ENCODE measurements around the gene BICDL2.

BICDL2 gene

DNA sequence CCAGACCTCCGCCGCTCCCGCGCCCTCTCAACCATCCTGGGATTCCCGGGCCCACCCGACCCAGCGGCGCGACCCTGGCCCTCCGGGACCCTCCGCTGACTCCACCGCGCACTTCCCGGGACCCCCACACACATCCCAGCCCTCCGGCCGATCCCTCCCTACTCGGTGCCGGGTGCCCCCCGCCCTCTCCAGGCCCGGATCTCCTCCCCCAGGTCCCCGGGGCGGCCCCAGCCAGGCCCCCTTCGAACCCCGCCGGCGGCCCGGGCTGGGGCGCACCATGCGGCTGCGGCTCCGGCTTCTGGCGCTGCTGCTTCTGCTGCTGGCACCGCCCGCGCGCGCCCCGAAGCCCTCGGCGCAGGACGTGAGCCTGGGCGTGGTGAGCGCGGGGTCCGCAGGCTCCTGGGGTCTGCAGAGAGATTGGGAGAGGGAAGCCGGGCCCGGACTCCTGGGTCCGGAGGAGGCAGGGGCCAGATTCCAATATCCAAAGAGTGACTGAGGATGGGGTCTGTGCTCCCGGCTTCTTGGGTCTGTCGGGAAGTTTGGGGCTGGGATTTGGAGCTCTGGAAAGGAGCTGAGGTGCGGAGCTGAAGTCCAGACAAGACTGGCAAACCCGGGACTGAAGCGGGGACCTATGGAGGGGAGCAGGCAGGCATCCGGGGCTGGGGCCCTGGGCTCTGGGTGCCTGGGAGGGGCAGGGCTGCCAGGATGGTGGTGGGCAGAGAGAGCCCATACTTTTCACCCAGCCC is 10.1 kb upstream of the BICDL2 start:
- DNase-seq: no peak

DNA sequence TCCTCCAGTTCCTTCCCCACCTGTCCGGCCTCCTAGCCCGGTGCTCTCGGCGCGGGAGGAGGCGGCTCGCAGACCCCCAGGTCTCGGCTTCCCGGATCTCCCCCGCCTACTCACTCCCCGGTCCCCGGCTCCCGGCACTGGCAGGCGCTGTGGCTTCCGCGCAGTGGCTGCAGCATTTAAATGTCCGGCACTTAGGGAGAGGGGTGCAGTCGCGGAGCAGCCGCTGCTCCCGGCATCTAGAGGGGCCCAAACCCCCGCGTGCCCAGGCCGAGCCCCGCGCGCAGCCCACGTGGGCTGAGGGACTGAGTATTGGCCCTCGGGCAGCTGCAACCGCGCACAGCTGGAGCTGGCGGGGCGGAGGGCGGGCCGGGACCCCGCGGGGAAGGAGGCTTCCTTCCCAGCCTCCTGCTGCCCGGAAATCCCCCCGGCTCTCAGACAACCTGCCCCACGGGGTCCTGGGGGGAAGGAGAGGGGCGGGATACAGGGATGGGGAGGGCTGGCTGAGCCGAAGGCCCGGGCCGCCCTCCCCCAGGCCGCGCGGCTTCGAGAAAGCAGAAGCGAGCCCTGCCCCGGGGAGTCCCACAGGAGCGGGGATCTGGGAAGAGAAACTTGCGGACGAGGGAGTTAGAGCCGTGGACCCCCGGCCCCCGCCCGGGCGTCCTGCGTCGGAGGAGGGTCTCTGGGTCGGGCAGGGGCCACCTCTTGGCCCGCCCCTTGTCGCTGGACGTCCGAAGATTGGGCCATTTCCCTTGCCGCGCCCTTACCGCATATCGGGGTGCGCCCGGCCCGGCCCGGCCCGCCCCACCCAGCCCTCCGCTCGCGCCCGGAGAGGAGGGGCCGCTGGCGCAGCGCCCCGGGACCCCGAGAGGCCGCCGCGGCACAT is 9.3 kb upstream of the BICDL2 start, which contains the start of gene MMP25:
Gene MMP25, plus strand, starts transcription at position 804 of the 883 bp plus-strand sequence. CDS start 357 bp downstream, outside the sequence.
- DNase-seq: no peak

DNA sequence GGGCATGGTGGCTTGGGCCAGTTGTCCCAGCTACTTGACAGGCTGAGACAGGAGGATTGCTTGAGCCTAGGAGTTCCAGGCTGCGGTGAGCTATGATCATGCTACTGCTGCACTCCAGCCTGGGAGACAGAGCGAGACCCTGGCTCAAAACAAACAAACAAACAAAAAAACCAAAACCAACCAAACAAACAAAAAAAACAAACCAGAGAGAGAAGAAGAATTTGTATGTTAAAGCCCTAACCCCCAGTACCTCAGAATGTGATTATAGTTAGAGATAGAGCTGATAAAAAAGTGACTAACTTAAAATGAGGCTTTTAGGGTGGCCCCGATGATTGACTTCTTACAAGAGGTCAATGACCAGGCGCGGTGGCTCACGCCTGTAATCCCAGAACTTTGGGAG is 8.0 kb upstream of the BICDL2 start:
- DNase-seq: no peak

DNA sequence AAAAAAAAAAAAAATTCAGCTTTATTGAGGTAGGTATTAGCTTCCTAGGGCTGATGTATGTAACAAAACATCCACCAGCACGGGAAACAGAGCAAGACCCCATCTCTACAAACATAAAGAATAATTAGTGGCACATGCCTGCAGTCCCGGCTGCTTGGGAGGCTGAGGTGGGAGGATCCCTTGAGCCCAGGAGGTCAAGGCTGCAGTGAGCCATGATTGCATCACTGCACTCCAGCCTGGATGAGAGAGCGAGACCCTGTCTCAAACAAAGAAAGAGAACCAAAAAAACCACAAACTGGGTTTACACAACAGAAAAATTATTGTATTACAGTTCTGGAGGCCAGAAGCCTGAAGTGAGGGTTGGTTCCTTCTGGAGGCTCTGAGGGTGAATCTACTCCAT is 5.6 kb upstream of the BICDL2 start:
- DNase-seq: no peak

DNA sequence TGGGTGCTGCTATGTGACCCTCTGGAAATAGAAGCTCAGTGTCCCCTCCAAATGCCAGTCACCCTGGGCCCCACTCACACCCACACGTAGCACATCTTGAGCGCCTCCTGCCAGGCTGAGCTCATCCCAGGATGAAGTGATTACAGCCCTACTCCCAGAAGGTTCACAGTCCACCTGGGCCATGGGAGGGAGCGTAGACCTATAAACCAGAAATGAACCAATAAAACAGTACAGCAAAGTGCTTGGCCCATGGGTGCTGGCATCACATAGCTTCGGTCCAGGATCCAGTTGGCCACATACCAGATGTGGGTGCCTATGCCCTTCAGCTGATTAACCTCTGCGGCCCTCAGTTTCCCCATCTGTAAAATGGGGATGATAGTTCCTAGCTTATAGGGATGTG is 2.2 kb upstream of the BICDL2 start:
- no peak for DNase-seq

DNA sequence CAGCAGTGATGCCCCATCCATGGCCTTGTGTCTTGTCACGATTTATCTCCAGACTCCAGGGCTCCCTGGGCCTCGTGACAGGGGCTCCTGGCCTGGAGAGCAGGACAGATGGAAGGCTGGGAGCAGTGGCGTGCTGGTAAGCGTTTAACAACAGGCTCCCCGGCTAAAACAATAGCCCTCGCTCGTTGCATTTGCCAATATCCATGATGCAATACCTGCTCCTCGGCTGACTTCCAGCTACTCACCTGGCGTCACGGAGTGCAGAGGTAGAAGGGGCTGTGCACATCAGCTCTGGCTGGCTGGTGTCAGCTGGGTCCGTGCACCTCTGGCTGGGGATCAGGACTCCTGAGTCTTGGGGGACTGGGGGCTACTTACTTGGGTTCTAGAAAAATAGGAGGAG is 1.5 kb upstream of the BICDL2 start:
- DNase-seq: no peak

DNA sequence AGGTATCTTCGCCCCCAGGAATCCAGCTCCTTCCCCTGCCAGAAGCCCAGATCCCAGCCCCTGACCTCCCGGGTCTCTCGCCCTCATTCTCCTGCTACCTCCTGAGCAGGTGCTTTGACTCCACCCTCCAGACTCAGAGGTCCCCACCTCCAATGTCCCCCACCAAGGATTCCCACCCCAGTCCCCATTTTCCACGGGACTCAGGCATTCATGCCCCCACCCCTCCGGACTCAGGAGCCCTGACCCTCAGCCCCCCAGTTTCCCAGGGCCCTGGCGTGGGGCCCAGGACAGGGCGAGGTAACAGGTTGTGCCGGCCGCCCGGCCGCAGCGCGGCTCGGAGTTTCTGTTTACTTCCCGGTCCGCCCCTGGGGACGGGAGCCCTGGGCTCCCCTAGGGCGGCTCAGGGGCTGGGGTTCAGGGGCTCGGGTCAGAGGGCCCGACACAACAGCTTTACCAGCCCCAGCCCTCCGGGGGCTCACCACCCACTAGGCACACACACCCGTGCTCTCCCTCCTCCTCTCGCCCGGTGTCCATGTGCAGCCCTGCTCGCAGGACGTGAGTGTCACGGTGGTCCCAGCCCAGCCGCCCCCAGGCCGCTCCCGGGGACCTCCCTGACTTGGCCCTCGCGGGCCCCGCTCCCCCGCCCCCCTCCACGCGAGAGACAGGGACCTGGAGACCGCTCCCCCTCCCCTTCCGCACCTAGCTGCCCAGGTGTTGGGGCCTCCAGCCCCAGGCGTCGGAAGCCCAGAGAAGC is 595 bp downstream of the BICDL2 start:
- no peak for DNase-seq

DNA sequence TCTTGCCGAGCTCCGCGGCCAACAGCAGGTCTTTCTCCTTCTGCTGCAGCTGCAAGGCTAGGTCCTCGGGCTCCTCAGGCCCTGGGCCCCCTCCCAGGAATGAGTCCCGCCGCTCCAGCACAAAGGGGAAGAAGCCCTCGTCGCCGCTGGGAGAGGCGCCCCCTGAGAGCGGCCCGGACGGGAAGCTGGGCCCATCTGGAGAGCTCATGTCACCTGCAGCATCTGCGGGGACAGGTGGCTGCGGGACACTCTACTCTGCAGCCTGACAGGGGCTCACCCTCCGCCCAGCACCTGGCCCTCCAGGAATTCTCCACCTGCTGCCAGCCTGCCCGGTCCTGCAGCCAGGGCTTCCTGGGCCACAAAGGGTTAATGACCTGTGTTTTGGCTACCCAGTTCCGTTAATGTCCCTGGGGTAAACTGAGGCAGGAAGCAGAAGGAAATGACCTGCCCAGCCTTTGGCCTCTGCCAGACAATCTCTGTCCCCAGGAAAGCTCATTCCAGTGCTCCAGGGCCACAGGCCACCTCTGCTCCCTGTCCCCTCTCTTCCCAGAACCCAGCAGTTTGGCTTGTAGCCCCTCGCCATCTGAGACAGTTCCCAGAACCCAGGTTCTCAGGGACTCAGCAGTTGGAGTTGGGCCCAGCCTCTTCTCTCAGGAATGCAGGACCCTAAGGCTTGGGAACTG is 1.3 kb downstream of the BICDL2 start:
- DNase-seq: no peak

DNA sequence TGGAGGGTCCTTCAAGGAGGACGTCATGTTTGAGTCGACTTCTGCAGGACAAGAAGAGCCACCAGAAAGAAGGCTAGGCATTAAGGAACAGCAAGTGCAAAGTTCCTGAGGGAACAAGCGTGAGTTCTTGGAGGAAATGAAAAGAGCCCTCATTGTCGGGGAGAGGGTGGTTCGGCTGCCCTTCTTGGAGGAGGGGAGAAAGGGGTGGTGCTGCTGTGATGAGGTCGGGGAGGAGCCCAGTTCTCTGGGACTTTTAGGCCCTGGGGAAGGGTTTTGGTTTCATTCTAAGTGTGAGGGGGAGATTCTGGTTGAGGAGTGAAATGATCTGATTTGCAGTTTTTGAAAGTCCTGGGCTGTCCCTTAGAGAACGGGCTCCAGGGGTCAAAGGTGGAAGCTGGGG is 4.1 kb downstream of the BICDL2 start:
- DNase-seq: no peak

DNA sequence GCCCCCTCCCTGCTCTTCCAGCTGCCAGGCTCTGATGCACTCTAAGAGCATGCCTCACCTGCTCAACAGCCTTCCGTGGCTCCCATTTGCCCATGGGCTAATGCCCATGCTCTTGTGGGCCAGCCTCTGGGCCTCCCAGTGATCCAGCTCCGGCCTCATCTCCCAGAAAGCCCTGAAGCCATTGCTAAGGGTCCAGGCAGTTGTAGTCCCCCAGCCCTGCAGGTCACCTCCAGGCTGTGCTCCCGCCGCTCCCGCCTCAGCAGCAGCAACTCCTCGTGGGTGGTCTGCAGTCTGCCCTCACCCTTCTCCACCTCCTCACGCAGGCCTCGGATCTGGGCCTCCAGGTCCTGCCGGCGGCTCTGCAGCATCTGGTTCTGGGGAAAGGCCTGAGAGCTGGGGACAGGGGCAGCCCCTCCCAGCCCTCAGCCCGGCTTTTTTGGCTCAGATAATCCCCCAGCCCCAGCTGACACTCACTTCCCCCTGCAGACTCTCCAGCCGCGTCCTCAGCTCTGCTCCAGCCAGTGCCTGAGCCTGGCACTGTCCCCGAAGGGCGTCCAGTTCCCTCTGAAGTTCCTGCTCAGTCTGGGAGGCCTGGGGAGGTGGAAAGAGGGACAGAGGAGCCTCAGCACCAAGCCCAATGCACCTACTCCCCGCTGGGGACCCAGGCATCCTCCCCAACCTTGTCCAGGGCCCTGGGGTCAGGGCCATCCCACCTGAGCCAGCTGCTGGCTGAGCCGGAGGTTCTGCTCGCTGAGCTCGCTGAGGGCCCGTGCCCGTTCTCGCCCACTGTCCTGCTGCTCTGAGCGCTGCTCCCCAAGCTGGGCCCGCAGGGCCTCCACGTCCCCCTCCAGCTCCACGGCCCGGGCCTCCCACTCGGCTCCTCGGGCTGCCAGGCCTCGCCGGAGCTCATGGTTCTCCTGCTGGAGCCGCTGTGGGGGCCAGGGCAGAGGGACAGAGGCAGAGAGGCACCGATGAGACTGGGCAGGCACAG is 6.2 kb downstream of the BICDL2 start:
- no peak for DNase-seq

DNA sequence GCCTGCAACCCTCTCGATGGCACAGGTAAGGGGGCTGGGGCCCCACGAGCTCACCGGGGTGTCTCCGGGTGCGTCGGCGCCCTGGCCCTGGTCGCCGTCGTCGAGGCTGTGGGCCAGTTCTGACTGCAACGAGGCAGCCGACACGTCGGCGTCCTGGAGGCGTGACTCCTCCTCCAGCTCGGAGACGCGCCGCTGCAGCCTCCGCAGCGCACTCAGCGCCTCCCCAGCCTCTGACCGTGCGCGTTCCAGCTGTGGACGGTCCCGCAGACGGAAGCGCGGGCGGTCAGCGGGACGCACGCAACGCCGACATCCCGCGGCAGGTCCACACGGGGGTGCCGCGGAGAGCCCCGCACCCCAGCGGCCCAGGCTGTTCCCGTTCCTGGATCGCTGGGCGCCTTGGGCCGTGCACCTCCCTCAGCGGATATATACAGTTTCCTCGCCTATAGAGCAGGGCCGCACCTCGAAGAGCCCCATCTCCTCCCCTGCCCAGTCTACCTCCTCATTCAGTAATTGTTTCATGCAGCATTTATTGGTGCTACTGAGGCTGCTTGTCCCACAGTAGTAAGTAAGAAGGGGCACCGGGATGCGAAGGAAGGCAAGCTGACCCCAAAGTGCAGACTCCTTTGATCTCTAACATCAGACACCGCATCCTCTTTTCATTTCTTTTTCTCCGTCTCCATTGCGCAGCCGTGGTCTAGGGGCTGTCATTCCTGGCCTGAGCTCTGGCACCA is 7.1 kb downstream of the BICDL2 start:
- DNase-seq: peak; percentile 66 to 72

DNA sequence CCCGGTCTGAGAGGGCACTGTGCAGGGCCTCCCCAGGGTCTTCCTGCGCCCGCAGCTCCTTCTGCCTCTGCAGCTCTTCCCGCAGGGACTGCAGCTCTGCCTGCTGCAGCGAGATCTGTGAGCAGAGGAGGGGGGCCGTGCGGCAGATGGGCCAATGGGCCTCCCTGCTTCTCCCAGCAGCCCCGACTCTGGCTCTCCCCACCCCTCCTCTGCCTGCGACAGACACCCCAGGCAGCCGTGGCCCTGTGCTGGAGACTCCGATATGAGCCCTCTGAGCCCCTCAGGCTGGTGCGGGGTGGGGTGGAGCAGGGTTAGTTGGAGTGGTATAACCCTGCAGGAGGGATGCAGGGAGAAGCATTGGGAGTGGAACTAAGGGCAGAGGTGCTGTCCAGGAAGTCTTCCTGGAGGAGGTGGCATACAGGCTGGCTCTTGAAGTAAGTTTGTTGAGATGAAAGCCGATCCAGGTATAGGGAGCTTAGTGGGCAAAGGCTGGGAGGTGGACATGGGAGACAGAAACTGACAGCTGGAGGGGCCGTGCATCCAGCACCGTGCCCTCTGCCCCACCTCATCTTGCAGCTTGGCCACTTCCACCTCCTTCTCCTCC is 7.9 kb downstream of the BICDL2 start:
- DNase-seq: no peak

DNA sequence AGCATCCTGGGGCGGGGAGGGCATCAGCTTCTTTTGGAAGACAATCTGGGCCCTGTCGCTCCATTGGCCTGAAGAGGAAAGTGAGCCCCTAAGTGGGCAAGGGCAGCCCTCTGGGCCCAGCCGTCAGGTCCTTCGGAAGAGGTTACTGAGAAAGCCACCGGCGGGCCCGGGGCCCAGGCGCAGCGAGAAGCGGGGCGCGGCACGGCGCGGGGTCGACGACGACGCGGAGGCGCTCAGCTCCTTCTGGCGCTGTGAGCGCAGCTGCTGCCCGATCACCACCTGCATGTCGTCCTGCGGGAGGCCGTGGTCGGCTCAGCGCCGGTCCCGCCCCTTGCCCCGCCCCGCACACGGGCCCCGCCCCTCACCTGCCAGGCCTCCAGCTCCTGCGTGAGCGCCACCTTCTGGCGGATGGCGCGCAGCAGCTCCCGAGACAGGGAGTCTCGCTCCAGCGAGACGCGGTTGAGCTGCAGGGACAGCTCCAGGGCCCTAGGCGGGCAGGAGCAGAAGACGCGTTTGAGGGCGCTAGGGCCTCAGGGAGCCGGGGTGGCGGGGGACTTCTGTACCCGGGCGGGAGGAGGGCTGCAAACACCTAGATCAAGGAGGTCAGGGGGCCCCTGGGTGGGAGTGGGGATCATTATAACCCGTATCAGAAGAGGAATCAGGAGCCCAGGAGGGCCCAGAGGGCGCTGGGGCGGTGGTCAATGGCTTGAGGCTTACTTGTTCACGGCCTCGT is 8.6 kb downstream of the BICDL2 start:
- DNase-seq: peak; percentile 91 to 92

DNA sequence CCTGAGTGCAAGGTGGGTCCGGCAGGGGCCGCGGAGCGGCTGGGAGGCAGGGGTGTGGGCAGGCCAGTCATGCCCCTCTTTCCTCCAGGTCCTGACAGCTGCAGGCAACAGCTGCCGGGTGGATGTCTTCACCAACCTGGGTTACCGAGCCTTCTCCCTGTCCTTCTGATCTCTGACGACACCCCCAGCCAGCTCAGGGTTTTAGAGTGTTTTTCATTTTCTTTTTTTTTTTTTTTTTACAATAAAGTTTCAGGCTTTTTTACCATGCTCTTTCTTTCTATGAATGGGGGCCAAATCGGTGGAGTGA is 9.3 kb downstream of the BICDL2 start:
- DNase-seq: no peak

DNA sequence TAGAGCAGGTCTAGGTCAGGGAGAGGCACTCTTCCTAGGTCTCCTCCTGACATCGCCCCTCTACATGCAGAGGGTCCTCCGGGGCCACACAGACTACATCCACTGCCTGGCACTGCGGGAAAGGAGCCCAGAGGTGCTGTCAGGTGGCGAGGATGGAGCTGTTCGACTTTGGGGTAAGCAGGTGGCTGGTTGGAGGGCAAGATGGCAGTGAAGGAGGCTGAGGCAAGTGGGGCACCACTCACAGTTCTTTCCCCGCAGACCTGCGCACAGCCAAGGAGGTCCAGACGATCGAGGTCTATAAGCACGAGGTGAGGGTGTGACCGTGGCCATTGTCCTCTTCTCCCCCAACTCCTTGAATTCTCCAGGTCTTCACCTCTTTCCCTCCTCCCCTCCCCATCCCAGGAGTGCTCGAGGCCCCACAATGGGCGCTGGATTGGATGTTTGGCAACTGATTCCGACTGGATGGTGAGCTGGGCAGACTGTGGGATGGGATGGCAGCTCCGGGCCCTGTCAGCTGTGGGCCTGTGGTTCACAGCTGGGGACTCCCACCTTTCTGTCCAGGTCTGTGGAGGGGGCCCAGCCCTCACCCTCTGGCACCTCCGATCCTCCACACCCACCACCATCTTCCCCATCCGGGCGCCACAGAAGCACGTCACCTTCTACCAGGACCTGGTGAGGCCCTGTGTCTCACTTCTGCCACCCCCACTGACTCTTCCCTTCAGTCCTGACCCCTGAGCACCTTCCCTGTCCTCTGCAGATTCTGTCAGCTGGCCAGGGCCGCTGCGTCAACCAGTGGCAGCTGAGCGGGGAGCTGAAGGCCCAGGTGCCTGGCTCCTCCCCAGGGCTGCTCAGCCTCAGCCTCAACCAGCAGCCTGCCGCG is 9.9 kb downstream of the BICDL2 start:
- DNase-seq: no peak

DNA sequence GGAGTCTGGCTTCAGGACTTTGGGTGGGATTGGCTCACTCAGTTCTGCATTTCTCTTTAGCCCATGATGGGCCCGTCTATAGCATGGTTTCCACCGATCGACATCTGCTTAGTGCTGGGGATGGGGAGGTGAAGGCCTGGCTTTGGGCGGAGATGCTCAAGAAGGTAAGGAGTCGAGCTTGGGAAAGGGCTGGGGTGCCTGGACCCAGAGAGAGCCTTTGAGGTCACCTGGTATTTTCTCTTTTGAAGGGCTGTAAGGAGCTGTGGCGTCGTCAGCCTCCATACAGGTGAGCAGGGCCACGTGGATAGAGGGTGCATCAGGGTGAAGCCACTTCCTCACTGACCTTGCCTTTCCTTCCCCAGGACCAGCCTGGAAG is 10.8 kb downstream of the BICDL2 start:
- no peak for DNase-seq

DNA sequence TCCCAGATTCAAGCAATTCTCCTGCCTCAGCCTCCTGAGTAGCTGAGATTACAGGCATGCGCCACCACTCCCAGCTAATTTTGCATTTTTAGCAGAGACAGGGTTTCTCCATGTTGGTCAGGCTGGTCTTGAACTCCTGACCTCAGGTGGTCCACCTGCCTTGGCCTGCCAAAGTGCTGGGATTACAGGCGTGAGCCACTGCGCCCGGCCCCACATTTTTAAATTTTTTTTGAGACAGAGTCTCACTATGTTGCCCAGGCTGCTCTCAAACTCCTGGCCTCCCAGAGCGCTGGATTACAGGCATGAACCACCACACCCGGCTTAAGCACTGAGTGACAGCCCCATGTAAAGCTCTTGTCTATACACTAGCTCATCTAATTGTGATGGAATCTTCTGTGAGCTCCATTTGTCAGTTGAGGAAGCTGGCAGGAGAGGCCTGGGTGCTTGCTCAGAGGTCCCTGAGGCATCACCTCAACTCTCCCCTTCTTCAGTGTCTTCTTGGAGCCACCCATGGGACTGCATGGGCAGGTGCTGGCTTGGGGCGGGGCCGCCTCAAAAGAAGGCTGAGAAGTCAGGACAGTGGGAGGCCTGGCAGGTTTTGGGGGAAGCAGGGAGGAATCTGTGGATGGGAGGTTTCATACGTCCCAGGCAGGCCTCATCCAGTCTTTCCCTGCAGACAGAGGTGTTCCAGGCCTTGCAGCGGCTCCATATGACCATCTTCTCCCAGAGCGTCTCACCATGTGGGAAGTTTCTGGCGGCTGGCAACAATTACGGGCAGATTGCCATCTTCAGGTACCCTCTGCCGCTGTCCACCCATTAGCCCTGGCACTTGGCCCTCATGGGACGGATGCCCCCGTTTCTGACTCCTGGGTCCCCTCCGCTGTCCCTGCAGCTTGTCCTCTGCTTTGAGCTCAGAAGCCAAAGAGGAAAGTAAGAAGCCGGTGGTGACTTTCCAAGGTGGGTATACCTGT is 11.4 kb downstream of the BICDL2 start:
- no peak for DNase-seq

All from activated CD4-positive, alpha-beta T cell treated with anti-CD3 and anti-CD28 coated beads, Interleukin-2, amount 50 U/mL, for 48 hours (primary cell).